OCI-LY7 (cell line): ENCODE data around the gene SPATA2L. TPM values are rescaled to one million over a fixed set of nuclear protein-coding genes. Genes with fewer than 3 reads are reported as not detected.

Experiments
- BruUV-seq: library from RNA; stranded (reverse); fragments of 400-500 nt; replicated peaks from 2 replicates; lab custom pipeline; 2021; lab: Mats Ljungman, UMichigan
- CTCF ChIA-PET: fragments of 300-600 bp; sonication (Branson Sonifier 250); formaldehyde crosslinking; loops from one replicate; lab custom pipeline; 2022; ENCODE audit warnings: antibody characterized with exemption; ENCODE audit not compliant: unreplicated experiment; lab: Charles Lee
- POLR2A ChIA-PET: fragments of 300-600 bp; sonication (Branson Sonifier 250); formaldehyde crosslinking; loops from one replicate; lab custom pipeline; 2022; ENCODE audit warnings: antibody characterized with exemption; lab: Charles Lee
- DNase-seq: peaks from one replicate; pipeline ENCODE4 v3.0.0-alpha.2; 2015; ENCODE audit warnings: low spot score
- H2AFZ ChIP-seq: fragments of 200-600 bp; sonication (generic), shearing (Covaris generic); 2 replicates; pipeline ENCODE4 v1.6.1; 2014; ENCODE audit warnings: mild to moderate bottlenecking, antibody characterized with exemption, low read length, moderate library complexity
- H3K27ac ChIP-seq: fragments of 200-600 bp; sonication (generic); 2 replicates; pipeline ENCODE4 v1.5.1; 2014; ENCODE audit warnings: mixed run types, low read depth, mild to moderate bottlenecking, moderate library complexity, low read length, inconsistent platforms; ENCODE audit not compliant: poor library complexity, severe bottlenecking
- H3K36me3 ChIP-seq: fragments of 200-600 bp; sonication (generic); 2 replicates; pipeline ENCODE4 v1.6.1; 2014; ENCODE audit warnings: mild to moderate bottlenecking, antibody characterized with exemption, low read length, moderate library complexity, mixed read lengths; ENCODE audit not compliant: insufficient read depth
- H3K4me1 ChIP-seq: fragments of 200-600 bp; sonication (generic); 2 replicates; pipeline ENCODE4 v1.5.1; 2014; ENCODE audit warnings: mild to moderate bottlenecking, low read length; ENCODE audit not compliant: insufficient read depth, poor library complexity, severe bottlenecking
- H3K4me2 ChIP-seq: fragments of 200-600 bp; sonication (generic); 2 replicates; pipeline ENCODE4 v1.6.1; 2014; ENCODE audit warnings: mild to moderate bottlenecking, low read length
- H3K4me3 ChIP-seq: fragments of 200-600 bp; sonication (generic); 2 replicates; pipeline ENCODE4 v1.5.1; 2014; ENCODE audit warnings: mild to moderate bottlenecking, low read depth, low read length; ENCODE audit not compliant: poor library complexity, severe bottlenecking
- H3K79me2 ChIP-seq: fragments of 200-600 bp; sonication (generic); 2 replicates; pipeline ENCODE4 v1.6.1; 2016; ENCODE audit warnings: low read depth, mild to moderate bottlenecking, low read length, moderate library complexity, mixed read lengths; ENCODE audit not compliant: insufficient read depth
- H3K9me2 ChIP-seq: fragments of 200-600 bp; sonication (generic); 2 replicates; pipeline ENCODE4 v1.6.1; 2016; ENCODE audit warnings: mild to moderate bottlenecking, low read length, mixed read lengths; ENCODE audit not compliant: insufficient read depth
- H3K9me3 ChIP-seq: fragments of 200-600 bp; sonication (generic); 2 replicates; pipeline ENCODE4 v1.6.1; 2014; ENCODE audit warnings: mild to moderate bottlenecking, mixed run types, low read length, mixed read lengths
- H4K20me1 ChIP-seq: fragments of 200-600 bp; sonication (generic); 2 replicates; pipeline ENCODE4 v1.6.1; 2014; ENCODE audit warnings: mild to moderate bottlenecking, antibody characterized with exemption, low read length, moderate library complexity, mixed read lengths; ENCODE audit not compliant: insufficient read depth
- EZH2phosphoT487 ChIP-seq: fragments of 200-600 bp; sonication (generic); IDR thresholded peaks from 2 replicates; pipeline ENCODE4 v1.6.1; 2018; ENCODE audit warnings: low read depth, borderline replicate concordance, mild to moderate bottlenecking, mixed run types, antibody characterized with exemption, low read length, moderate library complexity, mixed read lengths
- intact Hi-C: fragments of 100-400 bp; cut with micrococcal nuclease; formaldehyde crosslinking; loops from one replicate; pipeline ENCODE4 v1.10.0; 2022; ENCODE audit not compliant: unreplicated experiment
- total RNA-seq, 2 experiments: library from RNA; depleted of rRNA in 1 of 2; stranded (reverse); fragments of >200 nt in 1 of 2; shearing (Covaris generic) in 1 of 2; gene quantifications; 2 replicates each; pipeline ENCODE4 v1.2.3, GENCODE V29; 2014 to 2022
- TF ChIP-seq, protein P1 (sequence below): fragments of 200-600 bp; sonication (generic); conservative IDR thresholded peaks from 2 replicates; pipeline ENCODE4 v1.5.1; 2014; ENCODE audit warnings: mild to moderate bottlenecking, antibody characterized with exemption, low read length, moderate library complexity, mixed read lengths

The SPATA2L gene
- total RNA-seq, 2 experiments from 2014 or later: 7.2 to 13.1 TPM

- ChIA-PET POLR2A (interaction anchor here (0.7 kb wide), 1 partner anchor 13 kb away, joined by 4 read pairs; no protein-coding TSS in a partner anchor), CTCF (no interaction called here)
- Histone ChIP-seq H3K27ac (no peak overlapping the region), H3K4me1 (peaks cover 13% of the 10 kb centered on the region), H3K9me3 (peaks cover 7% of the 10 kb centered on the region; the same call in 1 of the 2 replicates), H3K79me2 (peaks cover 25% of the 10 kb centered on the region; the same call in 1 of the 2 replicates), H3K36me3 (peaks cover 66% of the 10 kb centered on the region), H4K20me1 (no peaks in the 10 kb centered on the region), H3K4me2 (no peak overlapping the region), H3K9me2 (no peaks in the 10 kb centered on the region), H2AFZ (no peak overlapping the region), H3K4me3 (no peak overlapping the region)
- no TSS peak for BruUV-seq
- intact Hi-C loops: no loop called here
- no peak for DNase-seq
- TF ChIP-seq EZH2phosphoT487: no peak
- TF ChIP-seq, protein P1, sequence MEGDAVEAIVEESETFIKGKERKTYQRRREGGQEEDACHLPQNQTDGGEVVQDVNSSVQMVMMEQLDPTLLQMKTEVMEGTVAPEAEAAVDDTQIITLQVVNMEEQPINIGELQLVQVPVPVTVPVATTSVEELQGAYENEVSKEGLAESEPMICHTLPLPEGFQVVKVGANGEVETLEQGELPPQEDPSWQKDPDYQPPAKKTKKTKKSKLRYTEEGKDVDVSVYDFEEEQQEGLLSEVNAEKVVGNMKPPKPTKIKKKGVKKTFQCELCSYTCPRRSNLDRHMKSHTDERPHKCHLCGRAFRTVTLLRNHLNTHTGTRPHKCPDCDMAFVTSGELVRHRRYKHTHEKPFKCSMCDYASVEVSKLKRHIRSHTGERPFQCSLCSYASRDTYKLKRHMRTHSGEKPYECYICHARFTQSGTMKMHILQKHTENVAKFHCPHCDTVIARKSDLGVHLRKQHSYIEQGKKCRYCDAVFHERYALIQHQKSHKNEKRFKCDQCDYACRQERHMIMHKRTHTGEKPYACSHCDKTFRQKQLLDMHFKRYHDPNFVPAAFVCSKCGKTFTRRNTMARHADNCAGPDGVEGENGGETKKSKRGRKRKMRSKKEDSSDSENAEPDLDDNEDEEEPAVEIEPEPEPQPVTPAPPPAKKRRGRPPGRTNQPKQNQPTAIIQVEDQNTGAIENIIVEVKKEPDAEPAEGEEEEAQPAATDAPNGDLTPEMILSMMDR: no peak
Observed at GRCh38 chr16:89689142-89689541, 12.4 kb downstream of the SPATA2L start.

DNA sequence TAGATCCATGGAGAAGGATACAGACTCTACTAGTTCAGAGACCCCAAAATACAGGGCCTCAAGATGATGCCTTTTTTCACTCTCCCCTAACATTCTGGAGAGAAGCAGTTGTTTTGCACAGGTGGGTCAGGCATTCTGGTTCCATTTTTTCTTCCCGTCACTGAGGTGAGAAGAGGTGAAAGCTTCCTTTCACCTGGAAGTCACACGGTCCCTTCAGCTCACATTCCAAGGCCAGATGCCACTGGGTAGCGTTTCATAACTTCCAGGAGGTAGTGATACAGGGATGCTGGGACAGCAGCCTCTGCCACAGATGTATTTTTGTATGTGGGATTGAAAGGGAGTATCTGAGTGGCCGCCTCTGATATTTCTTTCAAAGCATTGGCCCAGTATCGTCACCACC lies 13.1 kb downstream of the SPATA2L start:
- no peaks in the 10 kb centered on the region for H4K20me1 ChIP-seq
- TF ChIP-seq, protein P1: no peak
- TF ChIP-seq EZH2phosphoT487: no peak
- POLR2A ChIA-PET: interaction anchor here (0.7 kb wide), 1 partner anchor 12 kb away, joined by 4 read pairs; no protein-coding TSS in a partner anchor
- H3K36me3 ChIP-seq: peaks cover 62% of the 10 kb centered on the region
- H3K9me3 ChIP-seq: peaks cover 7% of the 10 kb centered on the region; the same call in 1 of the 2 replicates
- no peak overlapping the region for H3K4me3 ChIP-seq
- H3K4me2 ChIP-seq: peak overlapping the region; percentile 100; the same call in 1 of the 2 replicates
- H3K27ac ChIP-seq: no peak overlapping the region
- no peak for DNase-seq
- no peak overlapping the region for H2AFZ ChIP-seq
- H3K4me1 ChIP-seq: peaks cover 13% of the 10 kb centered on the region
- H3K9me2 ChIP-seq: no peaks in the 10 kb centered on the region
- intact Hi-C loops: no loop called here
- BruUV-seq: no TSS peak
- peaks cover 25% of the 10 kb centered on the region; the same call in 1 of the 2 replicates for H3K79me2 ChIP-seq
- CTCF ChIA-PET: interaction anchor here (0.6 kb wide), 1 partner anchor 594 kb away, joined by 8 read pairs; no protein-coding TSS in a partner anchor
